B cell (primary cell): Measurements from ENCODE around the gene PDLIM1.
"Not testable (repeated sequence)": the region's sequence is repeated elsewhere in the genome, so short reads cannot be mapped to it uniquely, and the experiment has no call there.

Experiments
- EZH2 ChIP-seq: IDR thresholded peaks from 2 replicates; pipeline ENCODE4 v1.6.1; 2012; ENCODE audit warnings: borderline replicate concordance, low read depth, mild to moderate bottlenecking, moderate library complexity, low read length; ENCODE audit not compliant: insufficient read depth, poor library complexity, severe bottlenecking
- TF ChIP-seq, protein P1 (sequence below): fragments of 200-600 bp; IDR thresholded peaks from one replicate; pipeline ENCODE4 v1.8.0; 2022; ENCODE audit warnings: antibody characterized with exemption, mild to moderate bottlenecking

DNA sequence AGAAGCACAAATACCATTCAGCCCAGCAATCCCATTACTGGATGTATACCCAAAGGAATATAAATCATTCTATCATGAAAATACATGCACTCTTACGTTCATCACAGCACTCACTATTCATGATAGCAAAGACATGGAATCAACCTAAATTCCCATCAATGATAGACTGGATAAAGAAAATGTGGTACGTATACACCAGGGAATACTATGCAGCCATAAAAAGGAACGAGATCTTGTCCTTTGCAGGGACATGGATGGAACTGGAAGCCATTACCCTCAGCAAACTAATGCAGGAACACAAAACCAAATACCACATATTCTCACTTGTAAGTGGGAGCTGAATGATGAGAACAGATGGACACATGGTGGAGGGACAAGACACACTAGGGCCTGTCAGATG, 50.7 kb downstream of the PDLIM1 start:
- TF ChIP-seq, protein P1, sequence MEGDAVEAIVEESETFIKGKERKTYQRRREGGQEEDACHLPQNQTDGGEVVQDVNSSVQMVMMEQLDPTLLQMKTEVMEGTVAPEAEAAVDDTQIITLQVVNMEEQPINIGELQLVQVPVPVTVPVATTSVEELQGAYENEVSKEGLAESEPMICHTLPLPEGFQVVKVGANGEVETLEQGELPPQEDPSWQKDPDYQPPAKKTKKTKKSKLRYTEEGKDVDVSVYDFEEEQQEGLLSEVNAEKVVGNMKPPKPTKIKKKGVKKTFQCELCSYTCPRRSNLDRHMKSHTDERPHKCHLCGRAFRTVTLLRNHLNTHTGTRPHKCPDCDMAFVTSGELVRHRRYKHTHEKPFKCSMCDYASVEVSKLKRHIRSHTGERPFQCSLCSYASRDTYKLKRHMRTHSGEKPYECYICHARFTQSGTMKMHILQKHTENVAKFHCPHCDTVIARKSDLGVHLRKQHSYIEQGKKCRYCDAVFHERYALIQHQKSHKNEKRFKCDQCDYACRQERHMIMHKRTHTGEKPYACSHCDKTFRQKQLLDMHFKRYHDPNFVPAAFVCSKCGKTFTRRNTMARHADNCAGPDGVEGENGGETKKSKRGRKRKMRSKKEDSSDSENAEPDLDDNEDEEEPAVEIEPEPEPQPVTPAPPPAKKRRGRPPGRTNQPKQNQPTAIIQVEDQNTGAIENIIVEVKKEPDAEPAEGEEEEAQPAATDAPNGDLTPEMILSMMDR = not testable (repeated sequence)
- not testable (repeated sequence) for TF ChIP-seq EZH2
